Keratinocyte (primary cell): ENCODE data around the gene GRM7. TPM values are rescaled to one million over a fixed set of nuclear protein-coding genes. Genes with fewer than 3 reads are reported as not detected.

ENCODE experiments used
- DNase-seq: peaks from one replicate; pipeline ENCODE4 v3.0.0-alpha.2; 2011; ENCODE audit warnings: low read depth, missing footprints, low spot score
- FAIRE-seq: peaks from 2 replicates; lab custom pipeline; 2011; peaks lifted over from hg19 to GRCh38; lab: Jason Lieb, UNC
- H2AFZ ChIP-seq: 2 replicates; pipeline ENCODE4 v1.6.0; 2012; ENCODE audit warnings: low read length, control low read depth, inconsistent platforms; ENCODE audit not compliant: control insufficient read depth
- H3K27ac ChIP-seq: 2 replicates; pipeline ENCODE4 v1.5.1; 2011; ENCODE audit warnings: low read length; ENCODE audit not compliant: control insufficient read depth, insufficient read depth
- H3K27me3 ChIP-seq: 3 replicates; pipeline ENCODE4 v1.6.0; 2011; ENCODE audit warnings: low read length; ENCODE audit not compliant: control insufficient read depth, insufficient read depth; ENCODE audit errors: extremely low read depth
- H3K36me3 ChIP-seq, 2 experiments: 2 replicates in 1 of 2; 3 replicates in 1 of 2; pipeline ENCODE4 v1.5.1; 2011; ENCODE audit warnings: low read length in 2 of 2, mild to moderate bottlenecking in 1 of 2; ENCODE audit not compliant: control insufficient read depth in 2 of 2, insufficient read depth in 2 of 2; ENCODE audit errors: extremely low read depth in 1 of 2
- H3K4me1 ChIP-seq: 3 replicates; pipeline ENCODE4 v1.5.1; 2011; ENCODE audit warnings: low read length; ENCODE audit not compliant: control insufficient read depth, insufficient read depth; ENCODE audit errors: extremely low read depth
- H3K4me2 ChIP-seq: 3 replicates; pipeline ENCODE4 v1.6.0; 2011; ENCODE audit warnings: low read depth, low read length; ENCODE audit not compliant: control insufficient read depth, insufficient read depth; ENCODE audit errors: extremely low read depth
- H3K4me3 ChIP-seq, 3 experiments: fragments of 200-600 bp in 1 of 3; sonication (generic) in 1 of 3; 2 replicates in 2 of 3; 3 replicates in 1 of 3; pipeline ENCODE4 v1.5.1; 2011 to 2016; ENCODE audit warnings: low read length in 3 of 3, mild to moderate bottlenecking in 3 of 3, control low read depth in 2 of 3, inconsistent platforms in 1 of 3, low read depth in 1 of 3, mixed read lengths in 1 of 3, mixed run types in 1 of 3, moderate library complexity in 1 of 3; ENCODE audit not compliant: control insufficient read depth in 2 of 3, insufficient read depth in 2 of 3; ENCODE audit errors: extremely low read depth in 1 of 3
- H3K79me2 ChIP-seq: 2 replicates; pipeline ENCODE4 v1.6.0; 2012; ENCODE audit warnings: low read length; ENCODE audit not compliant: control insufficient read depth, insufficient read depth
- H3K9ac ChIP-seq: 3 replicates; pipeline ENCODE4 v1.6.0; 2011; ENCODE audit warnings: low read length; ENCODE audit not compliant: control insufficient read depth, insufficient read depth; ENCODE audit errors: extremely low read depth
- H3K9me1 ChIP-seq: 3 replicates; pipeline ENCODE4 v1.6.0; 2011; ENCODE audit warnings: low read length; ENCODE audit not compliant: control insufficient read depth, insufficient read depth; ENCODE audit errors: extremely low read depth
- H3K9me3 ChIP-seq: 2 replicates; pipeline ENCODE4 v1.5.1; 2012; ENCODE audit warnings: low read depth, low read length; ENCODE audit not compliant: control insufficient read depth
- H4K20me1 ChIP-seq: 3 replicates; pipeline ENCODE4 v1.6.0; 2011; ENCODE audit warnings: low read length; ENCODE audit not compliant: control insufficient read depth, insufficient read depth; ENCODE audit errors: extremely low read depth
- CTCF ChIP-seq, 3 experiments: IDR thresholded peaks in 1 of 3; conservative IDR thresholded peaks in 1 of 3; optimal IDR thresholded peaks in 1 of 3; 2 replicates in 2 of 3; 3 replicates in 1 of 3; pipeline versions ENCODE3 to v1.5.1; 2011; ENCODE audit warnings: low read length in 3 of 3, mild to moderate bottlenecking in 3 of 3, moderate library complexity in 2 of 3, control low read depth in 1 of 3, inconsistent platforms in 1 of 3; ENCODE audit not compliant: insufficient read depth in 2 of 3; ENCODE audit errors: extremely low read depth in 1 of 3
- EZH2 ChIP-seq: IDR thresholded peaks from one replicate; pipeline ENCODE4 v1.6.1; 2012; ENCODE audit warnings: inconsistent platforms, mild to moderate bottlenecking, low read length, moderate library complexity
- dilution Hi-C: fragments of 300-500 bp; cut with MboI; formaldehyde crosslinking; loops from one replicate; pipeline ENCODE4 v1.7.0; 2020; ENCODE audit warnings: low sequenced_read_pairs; ENCODE audit not compliant: extremely low pct_ligation_motif_present
- polyA plus RNA-seq, 5 experiments: library from polyadenylated mRNA; depleted of rRNA in 3 of 5; stranded (reverse) in 3 of 5; stranded (forward) in 1 of 5; unstranded in 1 of 5; fragments of >200 nt; gene quantifications; 1 replicate in 1 of 5; 2 replicates in 3 of 5; 3 replicates in 1 of 5; pipeline versions ENCODE4 v1.2.1 to v1.2.3, GENCODE V29; 2011 to 2012; ENCODE audit warnings: missing spikeins in 2 of 5, low read depth in 1 of 5, low replicate concordance in 1 of 5

The GRM7 gene
- polyA plus RNA-seq, 1 donor (not counting 4 experiments of a cell fraction or from before 2014, with no cell fraction given) = not detected

- no peaks in the 10 kb centered on the region for H3K9me3 ChIP-seq
- dilution Hi-C loops = no loop called here
- no peak overlapping the region for H3K4me3 ChIP-seq
- DNase-seq (no peak), FAIRE-seq (no peak)
- no peaks in the 10 kb centered on the region for H3K9me1 ChIP-seq
- H3K4me2 ChIP-seq = no peak overlapping the region
- TF ChIP-seq CTCF (optimal IDR thresholded peaks at IDR 0.05 in 1 of 3, IDR thresholded peaks at IDR 0.05 in 1 of 3, conservative IDR thresholded peaks at IDR 0.05 in 1 of 3; ENCODE audit: extremely low read depth in 1 of 3, insufficient read depth in 2 of 3, low read length in 3 of 3) (no peak), EZH2 (no peak)
- H2AFZ ChIP-seq = no peak overlapping the region
- H3K79me2 ChIP-seq = no peaks in the 10 kb centered on the region
- no peaks in the 10 kb centered on the region for H3K36me3 ChIP-seq
- no peaks in the 10 kb centered on the region for H4K20me1 ChIP-seq
- H3K27ac ChIP-seq = no peak overlapping the region
- peaks cover 13% of the 10 kb centered on the region for H3K4me1 ChIP-seq
- H3K27me3 ChIP-seq = no peaks in the 10 kb centered on the region
- H3K9ac ChIP-seq = no peak overlapping the region
These were observed 332.4 kb downstream of the GRM7 start for GRCh38 chr3:7193269-7193668.

- Histone ChIP-seq H3K4me2 (peak overlapping the region; percentile 54), H3K79me2 (no peaks in the 10 kb centered on the region), H3K27ac (peak overlapping the region; percentile 50), H3K9ac (no peak overlapping the region), H3K9me3 (no peaks in the 10 kb centered on the region), H3K9me1 (no peaks in the 10 kb centered on the region), H2AFZ (peak overlapping the region; percentile 37), H3K27me3 (no peaks in the 10 kb centered on the region), H3K36me3 (no peaks in the 10 kb centered on the region), H3K4me1 (peaks cover 13% of the 10 kb centered on the region), H4K20me1 (no peaks in the 10 kb centered on the region), H3K4me3 (no peak overlapping the region)
- dilution Hi-C loops = no loop called here
- TF ChIP-seq EZH2 = no peak
- TF ChIP-seq CTCF (optimal IDR thresholded peaks at IDR 0.05 in 1 of 3, IDR thresholded peaks at IDR 0.05 in 1 of 3, conservative IDR thresholded peaks at IDR 0.05 in 1 of 3; ENCODE audit: extremely low read depth in 1 of 3, insufficient read depth in 2 of 3, low read length in 3 of 3) = no peak
- no peak for DNase-seq
- FAIRE-seq = peak; percentile 73
These were observed 333.3 kb downstream of the GRM7 start for GRCh38 chr3:7194071-7194835.
